PC-3 (cell line): ENCODE results near the gene SLC34A3. TPM values are rescaled to one million over a fixed set of nuclear protein-coding genes. Genes with fewer than 3 reads are reported as not detected.

ENCODE experiments used
- ATAC-seq: fragments of 200-7000 bp; cut with Tn5 transposase; 2 replicates; pipeline ENCODE4 v1.9.1; 2020; ENCODE audit warnings: mild to moderate bottlenecking, moderate library complexity
- BruUV-seq: library from RNA; stranded (reverse); fragments of 400-500 nt; replicated peaks from 2 replicates; lab custom pipeline; 2021; lab: Mats Ljungman, UMichigan
- CTCF ChIA-PET: fragments of 300-600 bp; sonication (Branson Sonifier 250); formaldehyde crosslinking; loops from one replicate; lab custom pipeline; 2022; ENCODE audit warnings: antibody characterized with exemption; lab: Charles Lee
- POLR2A ChIA-PET: fragments of 300-600 bp; sonication (Branson Sonifier 250); formaldehyde crosslinking; loops from one replicate; lab custom pipeline; 2022; ENCODE audit warnings: antibody characterized with exemption; ENCODE audit not compliant: unreplicated experiment; lab: Charles Lee
- DNase-seq: peaks from one replicate; pipeline ENCODE4 v3.0.0-alpha.2; 2015
- H2AFZ ChIP-seq: fragments of 300-600 bp; sonication (generic); 2 replicates; pipeline ENCODE4 v1.6.0; 2016; ENCODE audit warnings: antibody characterized with exemption, low read length
- H3F3A ChIP-seq: fragments of 300-600 bp; sonication (generic); one replicate; pipeline ENCODE4 v1.6.0; 2017; ENCODE audit warnings: antibody characterized with exemption, low read length, control low read depth, mild to moderate bottlenecking; ENCODE audit not compliant: unreplicated experiment
- H3K27ac ChIP-seq: fragments of 300-600 bp; sonication (generic); 2 replicates; pipeline ENCODE4 v1.5.1; 2016; ENCODE audit warnings: mild to moderate bottlenecking, low read length
- H3K27me3 ChIP-seq: fragments of 300-600 bp; sonication (generic); 2 replicates; pipeline ENCODE4 v1.6.1; 2016; ENCODE audit warnings: low read length, mixed read lengths
- H3K36me3 ChIP-seq: fragments of 300-600 bp; sonication (generic); 2 replicates; pipeline ENCODE4 v1.6.1; 2016; ENCODE audit warnings: low read depth, mixed run types, low read length, mixed read lengths
- H3K4me1 ChIP-seq: fragments of 300-600 bp; sonication (generic); 2 replicates; pipeline ENCODE4 v1.5.1; 2016; ENCODE audit warnings: low read length; ENCODE audit not compliant: insufficient read depth
- H3K4me2 ChIP-seq: fragments of 300-600 bp; sonication (generic); 2 replicates; pipeline ENCODE4 v1.6.0; 2016; ENCODE audit warnings: low read length
- H3K4me3 ChIP-seq: fragments of 300-600 bp; sonication (generic); 2 replicates; pipeline ENCODE4 v1.5.1; 2016; ENCODE audit warnings: mild to moderate bottlenecking, low read length, mixed read lengths
- H3K79me2 ChIP-seq: fragments of 300-600 bp; sonication (generic); 2 replicates; pipeline ENCODE4 v1.6.1; 2017; ENCODE audit warnings: low read length, mixed read lengths
- H3K9ac ChIP-seq: fragments of 300-600 bp; sonication (generic); 2 replicates; pipeline ENCODE4 v1.6.0; 2016; ENCODE audit warnings: mild to moderate bottlenecking, low read length
- H3K9me2 ChIP-seq: fragments of 300-600 bp; sonication (generic); replicated peaks from 2 replicates; pipeline ENCODE4 v1.6.1; 2016; ENCODE audit warnings: mixed run types, low read length, mixed read lengths
- H3K9me3 ChIP-seq: fragments of 300-600 bp; sonication (generic); 2 replicates; pipeline ENCODE4 v1.6.1; 2016; ENCODE audit warnings: low read length, mixed read lengths
- H4K20me1 ChIP-seq: fragments of 300-600 bp; sonication (generic); 2 replicates; pipeline ENCODE4 v1.6.1; 2016; ENCODE audit warnings: low read length, mixed read lengths
- EZH2 ChIP-seq: fragments of 300-600 bp; sonication (generic); IDR thresholded peaks from one replicate; pipeline ENCODE4 v1.6.1; 2017; ENCODE audit warnings: antibody characterized with exemption, mild to moderate bottlenecking, low read length; ENCODE audit not compliant: unreplicated experiment
- EZH2phosphoT487 ChIP-seq: fragments of 300-600 bp; sonication (generic); IDR thresholded peaks from 2 replicates; pipeline ENCODE4 v1.6.1; 2018; ENCODE audit warnings: mild to moderate bottlenecking, antibody characterized with exemption, low read length, borderline replicate concordance
- intact Hi-C: fragments of 100-400 bp; cut with micrococcal nuclease; formaldehyde crosslinking; loops from 2 replicates; pipeline ENCODE4 v1.9.0; 2023
- total RNA-seq: library from RNA; depleted of rRNA; stranded (reverse); fragments of >200 nt; gene quantifications from 2 replicates; pipeline ENCODE4 v1.2.3, GENCODE V29; 2014
- TF ChIP-seq, protein P1 (sequence below): fragments of 300-600 bp; sonication (generic); conservative IDR thresholded peaks from 2 replicates; pipeline ENCODE4 v1.5.1; 2017; ENCODE audit warnings: antibody characterized with exemption, low read depth, mild to moderate bottlenecking, low read length

The SLC34A3 gene
- total RNA-seq, 1 experiment from 2014 or later: 1.5 TPM

DNA sequence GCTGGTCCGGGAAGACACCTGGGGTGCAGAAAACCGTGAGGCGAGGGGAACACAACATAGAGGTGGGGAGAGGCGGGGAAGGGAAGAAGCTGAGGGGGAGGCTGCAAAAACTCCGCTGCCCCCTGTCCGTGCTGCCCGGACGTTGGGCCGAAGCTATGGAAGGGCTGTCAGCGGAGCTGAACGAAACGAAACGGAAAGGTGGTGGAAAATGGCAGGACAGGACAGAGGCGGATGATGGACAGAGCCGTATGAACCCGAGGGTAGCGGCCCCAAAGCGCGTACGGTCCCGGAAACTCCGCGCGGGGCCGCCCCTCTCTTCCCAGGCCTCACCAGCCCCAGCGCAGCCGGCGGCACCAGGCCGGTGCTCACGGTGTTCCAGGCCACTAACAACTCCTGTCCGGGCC, 42.6 kb upstream of the SLC34A3 start:
- TF ChIP-seq, protein P1, sequence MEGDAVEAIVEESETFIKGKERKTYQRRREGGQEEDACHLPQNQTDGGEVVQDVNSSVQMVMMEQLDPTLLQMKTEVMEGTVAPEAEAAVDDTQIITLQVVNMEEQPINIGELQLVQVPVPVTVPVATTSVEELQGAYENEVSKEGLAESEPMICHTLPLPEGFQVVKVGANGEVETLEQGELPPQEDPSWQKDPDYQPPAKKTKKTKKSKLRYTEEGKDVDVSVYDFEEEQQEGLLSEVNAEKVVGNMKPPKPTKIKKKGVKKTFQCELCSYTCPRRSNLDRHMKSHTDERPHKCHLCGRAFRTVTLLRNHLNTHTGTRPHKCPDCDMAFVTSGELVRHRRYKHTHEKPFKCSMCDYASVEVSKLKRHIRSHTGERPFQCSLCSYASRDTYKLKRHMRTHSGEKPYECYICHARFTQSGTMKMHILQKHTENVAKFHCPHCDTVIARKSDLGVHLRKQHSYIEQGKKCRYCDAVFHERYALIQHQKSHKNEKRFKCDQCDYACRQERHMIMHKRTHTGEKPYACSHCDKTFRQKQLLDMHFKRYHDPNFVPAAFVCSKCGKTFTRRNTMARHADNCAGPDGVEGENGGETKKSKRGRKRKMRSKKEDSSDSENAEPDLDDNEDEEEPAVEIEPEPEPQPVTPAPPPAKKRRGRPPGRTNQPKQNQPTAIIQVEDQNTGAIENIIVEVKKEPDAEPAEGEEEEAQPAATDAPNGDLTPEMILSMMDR: no peak
- TF ChIP-seq EZH2 (no peak), EZH2phosphoT487 (no peak)
- Histone ChIP-seq H3K79me2 (peaks cover 40% of the 10 kb centered on the region), H3K9me2 (no peaks in the 10 kb centered on the region), H2AFZ (peak overlapping the region; percentile 86), H3K36me3 (no peaks in the 10 kb centered on the region), H3K9ac (peak overlapping the region; percentile 93), H3F3A (no peaks in the 10 kb centered on the region), H3K4me2 (peak overlapping the region; percentile 96), H3K4me1 (peaks cover 25% of the 10 kb centered on the region), H3K4me3 (peak overlapping the region; percentile 99), H3K9me3 (no peaks in the 10 kb centered on the region), H3K27ac (peak overlapping the region; percentile 92; the same call in 1 of the 2 replicates), H3K27me3 (no peaks in the 10 kb centered on the region), H4K20me1 (peaks cover 11% of the 10 kb centered on the region)
- ATAC-seq: peak; percentile 2; the same call in 1 of the 2 replicates
- ChIA-PET POLR2A (no interaction called here), CTCF (no interaction called here)
- DNase-seq: no peak
- intact Hi-C loops: loop anchor here (2.0 to 5.0 kb wide), 2 partner anchors 37 to 39 kb away; partner anchors contain the start of genes CYSRT1 and RNF224
- TSS peak; percentile 74 for BruUV-seq

DNA sequence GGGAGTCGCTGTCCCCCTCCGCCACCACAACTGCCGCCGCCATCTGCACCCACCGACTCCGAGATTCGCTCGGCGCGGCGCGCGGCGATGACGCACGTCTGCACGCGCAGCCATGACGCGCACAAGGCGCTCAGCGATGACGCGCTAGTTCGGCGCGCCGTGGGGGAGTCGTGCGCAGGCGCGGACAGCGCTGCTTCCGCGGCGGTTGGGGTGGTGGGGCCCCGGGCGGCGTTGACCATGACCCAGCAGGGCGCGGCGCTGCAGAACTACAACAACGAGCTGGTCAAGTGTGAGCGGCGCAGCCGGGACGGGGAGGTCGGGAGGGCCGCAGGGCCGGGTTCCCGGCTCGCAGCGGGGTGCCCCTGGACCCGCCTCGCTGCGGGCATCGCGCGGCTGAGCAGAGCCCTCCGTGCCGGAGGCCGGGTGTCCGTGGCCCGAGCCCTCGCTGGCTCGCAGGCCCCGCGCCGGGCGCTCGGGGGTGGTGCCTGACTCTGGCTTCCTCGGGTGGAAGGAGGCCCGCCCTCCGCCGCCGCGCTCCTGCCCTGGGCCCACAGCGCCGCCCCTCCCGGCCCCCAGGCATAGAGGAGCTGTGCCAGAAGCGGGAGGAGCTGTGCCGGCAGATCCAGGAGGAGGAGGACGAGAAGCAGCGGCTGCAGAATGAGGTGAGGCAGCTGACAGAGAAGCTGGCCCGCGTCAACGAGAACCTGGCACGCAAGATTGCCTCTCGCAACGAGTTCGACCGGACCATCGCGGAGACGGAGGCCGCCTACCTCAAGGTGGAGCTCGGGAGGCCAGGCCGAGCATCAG, 42.0 kb upstream of the SLC34A3 start, which contains the start of the genes ANAPC2 and SSNA1:
Gene ANAPC2 (minus strand): TSS at position 71 of the 807 bp plus-strand sequence. CDS start 28 bp downstream, at position 43.
Gene SSNA1 (plus strand): TSS at position 187 of the 807 bp plus-strand sequence. CDS start 51 bp downstream, at position 238.
- ATAC-seq: peak; percentile 75
- CTCF ChIA-PET: interaction anchor here (0.7 to 1.0 kb wide), 2 partner anchors 10 to 38 kb away, joined by 3 read pairs; partner anchors contain the start of gene RNF224
- H3F3A ChIP-seq: no peaks in the 10 kb centered on the region
- peak within 1 kb of the TSS; percentile 93 for H3K9ac ChIP-seq
- peaks cover 11% of the 10 kb centered on the region for H4K20me1 ChIP-seq
- H3K36me3 ChIP-seq: no peaks in the 10 kb centered on the region
- peaks cover 40% of the 10 kb centered on the region for H3K79me2 ChIP-seq
- TF ChIP-seq EZH2: no peak
- TF ChIP-seq, protein P1: peak; percentile 44; the same call in 1 of the 2 replicates
- TF ChIP-seq EZH2phosphoT487: no peak
- POLR2A ChIA-PET: interaction anchor here (0.6 to 0.8 kb wide), 3 partner anchors 10 to 52 kb away, joined by 3 to 19 read pairs (median 4); partner anchors contain the start of gene TUBB4B
- no peaks in the 10 kb centered on the region for H3K27me3 ChIP-seq
- intact Hi-C loops: loop anchor here (2.0 to 5.0 kb wide), 2 partner anchors 38 to 39 kb away; partner anchors contain the start of genes CYSRT1 and RNF224
- peaks cover 25% of the 10 kb centered on the region for H3K4me1 ChIP-seq
- no peaks in the 10 kb centered on the region for H3K9me2 ChIP-seq
- H3K4me3 ChIP-seq: peak within 1 kb of the TSS; percentile 99
- no peaks in the 10 kb centered on the region for H3K9me3 ChIP-seq
- peak within 1 kb of the TSS; percentile 96 for H3K4me2 ChIP-seq
- peak within 1 kb of the TSS; percentile 92 for H3K27ac ChIP-seq
- peak within 1 kb of the TSS; percentile 86 for H2AFZ ChIP-seq
- DNase-seq: peak; percentile 91
- BruUV-seq: no TSS peak
